ENCODE measurements around the gene CNRIP1.

CNRIP1 gene

GRCh38 chr2:68272246-68272994, 47.3 kb downstream of the CNRIP1 start:
- Mint-ChIP-seq H3K36me3 (no peaks in the 10 kb centered on the region), H3K4me3 (no peak overlapping the region), H3K27ac (no peak overlapping the region), H3K4me1 (no peaks in the 10 kb centered on the region), H3K27me3 (peaks cover 44% of the 10 kb centered on the region), H3K9me3 (no peaks in the 10 kb centered on the region)
- no peak for DNase-seq
- CTCF ChIA-PET, result interaction anchor here (1.3 kb wide), 1 partner anchor 10 kb away, joined by 3 read pairs; no protein-coding TSS in a partner anchor

DNA sequence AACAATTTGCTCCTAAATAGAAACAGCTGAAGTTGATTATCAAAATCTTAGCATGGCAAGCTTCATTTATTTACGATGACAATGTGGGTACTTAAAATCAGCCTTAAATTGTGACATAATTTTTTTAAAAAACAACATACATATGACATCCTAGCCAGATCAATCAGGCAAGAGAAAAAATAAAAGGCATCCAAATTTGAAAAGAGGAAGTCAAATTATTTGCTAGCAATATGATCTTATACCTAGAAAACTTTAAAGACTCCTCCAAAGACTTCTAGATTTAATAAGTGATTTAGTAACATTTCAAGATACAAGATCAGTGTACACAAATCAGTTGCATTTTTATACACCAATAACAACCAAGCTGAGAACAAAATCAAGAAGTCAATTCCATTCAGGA, 53.1 kb downstream of the CNRIP1 start:
- Mint-ChIP-seq H3K4me1 (no peaks in the 10 kb centered on the region), H3K27me3 (peaks cover 17% of the 10 kb centered on the region), H3K36me3 (no peaks in the 10 kb centered on the region), H3K27ac (no peak overlapping the region), H3K9me3 (no peaks in the 10 kb centered on the region), H3K4me3 (no peak overlapping the region)
- DNase-seq, result no peak
- CTCF ChIA-PET, result interaction anchor here (0.7 to 1.3 kb wide), 2 partner anchors 138 to 144 kb away, joined by 3 to 4 read pairs; no protein-coding TSS in a partner anchor

DNA sequence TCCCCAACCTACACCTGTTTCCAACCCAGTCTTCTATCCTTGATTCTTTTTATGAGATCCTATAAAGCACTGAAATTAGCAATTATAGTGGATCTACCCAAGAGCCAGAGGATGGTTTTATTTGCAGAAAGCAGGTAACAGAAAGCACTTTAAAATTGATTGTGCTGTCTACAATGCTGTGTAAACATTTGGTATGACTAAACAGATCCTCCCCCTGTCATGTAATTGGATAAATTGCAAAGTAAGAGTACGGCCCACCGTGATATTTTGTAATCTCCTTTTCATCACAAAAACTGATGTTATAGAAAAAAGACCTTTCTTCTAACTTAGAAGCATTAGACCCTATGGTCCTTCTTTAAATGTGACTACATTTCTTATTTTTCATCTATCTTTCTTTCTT, 56.1 kb downstream of the CNRIP1 start:
- peaks cover 5% of the 10 kb centered on the region for H3K27me3 Mint-ChIP-seq
- no peaks in the 10 kb centered on the region for H3K9me3 Mint-ChIP-seq
- no peak for DNase-seq
- H3K36me3 Mint-ChIP-seq, result no peaks in the 10 kb centered on the region
- H3K4me1 Mint-ChIP-seq, result no peaks in the 10 kb centered on the region
- H3K4me3 Mint-ChIP-seq, result no peak overlapping the region
- no peak overlapping the region for H3K27ac Mint-ChIP-seq
- CTCF ChIA-PET, result no interaction called here

DNA sequence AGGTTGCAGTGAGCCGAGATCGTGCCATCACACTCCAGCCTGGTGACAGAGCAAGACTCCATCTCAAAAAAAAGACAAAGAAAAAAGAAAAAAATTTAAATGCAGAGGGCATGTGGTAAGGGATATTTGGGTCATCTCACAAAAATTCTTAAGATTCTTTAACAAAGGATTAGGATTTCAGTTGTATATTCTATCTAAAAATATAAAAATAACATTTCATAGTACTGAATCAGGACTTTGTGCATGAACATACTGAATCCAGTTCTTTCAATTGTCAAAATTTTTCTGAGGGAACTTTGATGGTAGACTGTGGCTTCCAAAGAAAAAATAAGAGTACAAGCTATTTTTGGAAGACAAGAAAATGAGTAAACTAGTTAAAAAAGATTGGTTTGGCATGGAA, 60.9 kb downstream of the CNRIP1 start:
- Mint-ChIP-seq H3K4me3 (no peak overlapping the region), H3K27ac (no peak overlapping the region)
- CTCF ChIA-PET, result no interaction called here

GRCh38 chr2:68256093-68256450, 63.7 kb downstream of the CNRIP1 start:
- H3K4me1 Mint-ChIP-seq, result peaks cover 31% of the 10 kb centered on the region
- H3K36me3 Mint-ChIP-seq, result peaks cover 9% of the 10 kb centered on the region
- H3K4me3 Mint-ChIP-seq, result no peak overlapping the region
- no peak overlapping the region for H3K27ac Mint-ChIP-seq
- DNase-seq, result no peak
- no peaks in the 10 kb centered on the region for H3K9me3 Mint-ChIP-seq
- H3K27me3 Mint-ChIP-seq, result peaks cover 4% of the 10 kb centered on the region
- CTCF ChIA-PET, result interaction anchor here (1.4 to 2.0 kb wide), 2 partner anchors 36 to 70 kb away, joined by 3 to 4 read pairs; no protein-coding TSS in a partner anchor

More for the DNA sequence above, 60.9 kb downstream of the CNRIP1 start:
- Mint-ChIP-seq H3K9me3 (no peaks in the 10 kb centered on the region), H3K4me1 (peaks cover 26% of the 10 kb centered on the region), H3K27me3 (no peaks in the 10 kb centered on the region), H3K36me3 (peaks cover 5% of the 10 kb centered on the region)
- no peak for DNase-seq

DNA sequence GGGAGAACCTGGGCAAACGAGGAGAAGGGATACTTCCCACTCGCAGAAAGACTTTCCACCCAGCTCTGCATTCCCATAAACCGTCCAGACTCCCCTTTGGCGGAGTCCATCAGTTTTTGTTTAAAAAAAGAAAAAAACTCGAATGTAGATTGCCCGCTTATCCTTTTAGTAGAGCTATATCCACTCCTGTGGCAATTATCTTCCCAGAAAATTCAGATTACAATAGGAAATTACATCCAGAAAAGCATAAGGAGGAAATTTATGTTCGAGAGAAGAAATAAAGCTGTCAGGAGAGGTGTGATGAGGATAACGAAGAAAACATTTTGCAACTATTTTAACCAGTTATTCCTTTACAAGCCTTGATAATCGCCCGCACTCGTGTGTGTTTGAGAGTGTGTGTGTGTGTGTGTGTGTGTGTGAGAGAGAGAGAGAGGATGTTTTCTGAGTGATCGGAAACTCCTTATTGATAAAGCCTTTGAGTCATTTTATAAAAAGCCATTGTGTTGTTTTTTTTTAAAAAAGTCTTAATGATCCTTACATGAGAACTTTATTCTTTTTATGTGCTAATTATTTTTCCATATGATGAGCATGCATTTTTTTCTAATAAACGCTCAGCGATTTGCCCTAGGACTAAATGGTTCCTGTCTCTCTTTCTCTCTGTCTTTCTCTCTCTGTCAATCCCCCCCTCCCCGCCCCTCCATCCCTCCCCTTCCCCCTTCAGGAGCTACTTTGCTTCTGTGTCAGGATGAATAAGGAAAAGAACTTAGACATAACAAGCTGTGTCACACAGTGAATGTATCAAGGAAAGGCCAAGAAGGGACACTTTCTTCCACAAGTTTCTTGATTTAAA, 66.3 kb downstream of the CNRIP1 start:
- DNase-seq, result peak; percentile 32
- Mint-ChIP-seq H3K9me3 (no peaks in the 10 kb centered on the region), H3K27ac (peak overlapping the region; percentile 98), H3K36me3 (peaks cover 20% of the 10 kb centered on the region), H3K27me3 (peaks cover 4% of the 10 kb centered on the region), H3K4me3 (peak overlapping the region; percentile 95), H3K4me1 (peaks cover 43% of the 10 kb centered on the region)
- CTCF ChIA-PET, result interaction anchor here (0.7 to 1.8 kb wide), 3 partner anchors 29 to 130 kb away, joined by 3 to 6 read pairs (median 3); no protein-coding TSS in a partner anchor

DNA sequence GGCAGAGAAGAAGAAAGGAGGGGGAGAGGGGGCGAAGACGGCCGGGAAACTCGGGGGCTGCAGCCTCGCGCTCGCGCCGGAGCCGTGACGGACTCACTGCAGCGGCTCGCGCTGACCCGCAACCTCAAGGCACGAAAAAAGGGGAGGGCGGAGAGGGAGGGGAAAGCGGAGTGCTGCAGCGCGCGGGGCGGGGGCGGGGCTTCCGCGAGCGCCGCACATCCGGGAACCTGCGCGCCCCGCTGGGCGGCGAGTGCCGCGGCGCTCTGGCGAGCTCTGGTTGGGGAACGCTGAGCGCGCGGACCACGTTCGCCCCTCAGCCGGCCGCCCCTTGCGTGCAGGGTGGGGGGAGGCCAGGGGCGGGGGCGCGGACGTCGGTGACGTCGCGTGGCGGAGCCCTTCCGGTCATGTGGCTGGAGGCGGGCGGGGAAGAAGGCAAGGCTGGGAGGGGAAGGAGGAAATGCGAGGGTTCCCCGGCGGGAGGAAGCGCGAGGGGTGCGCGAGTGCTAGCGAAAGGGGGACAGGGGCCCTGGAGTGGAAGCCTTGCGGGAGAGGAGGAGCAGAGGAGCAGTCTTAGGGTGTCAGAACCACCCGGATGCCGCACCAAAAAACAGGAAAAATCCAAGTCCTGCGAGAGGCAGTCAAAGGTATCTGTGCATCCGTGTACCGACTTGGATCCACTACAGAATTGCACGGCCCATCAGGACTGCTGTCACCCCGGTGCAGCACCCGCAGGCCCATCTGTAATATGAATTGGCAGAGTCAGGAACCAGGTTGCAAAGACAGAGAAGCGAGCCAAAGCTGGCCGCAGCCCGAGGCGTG, 67.1 kb downstream of the CNRIP1 start, which contains the start of gene PPP3R1:
Gene PPP3R1 (minus strand): TSS at position 133 of the 819 bp plus-strand sequence. CDS start 405 bp downstream, outside the sequence.
- Mint-ChIP-seq H3K27me3 (peaks cover 4% of the 10 kb centered on the region), H3K36me3 (peaks cover 20% of the 10 kb centered on the region), H3K9me3 (no peaks in the 10 kb centered on the region), H3K4me3 (peak within 1 kb of the TSS; percentile 95), H3K27ac (peak within 1 kb of the TSS; percentile 98), H3K4me1 (peaks cover 43% of the 10 kb centered on the region)
- CTCF ChIA-PET, result interaction anchor here (0.7 to 1.8 kb wide), 3 partner anchors 30 to 130 kb away, joined by 3 to 6 read pairs (median 3); no protein-coding TSS in a partner anchor
- peak; percentile 97 for DNase-seq

GRCh38 chr2:68251855-68252399, 67.8 kb downstream of the CNRIP1 start:
- H3K36me3 Mint-ChIP-seq, result peaks cover 20% of the 10 kb centered on the region
- peak; percentile 59 for DNase-seq
- CTCF ChIA-PET, result interaction anchor here (0.7 to 1.8 kb wide), 3 partner anchors 31 to 129 kb away, joined by 3 to 6 read pairs (median 5); no protein-coding TSS in a partner anchor
- H3K27ac Mint-ChIP-seq, result peak overlapping the region; percentile 96
- no peaks in the 10 kb centered on the region for H3K9me3 Mint-ChIP-seq
- H3K27me3 Mint-ChIP-seq, result peaks cover 4% of the 10 kb centered on the region
- H3K4me3 Mint-ChIP-seq, result peak overlapping the region; percentile 95
- peaks cover 41% of the 10 kb centered on the region for H3K4me1 Mint-ChIP-seq

- Mint-ChIP-seq H3K27ac (peak overlapping the region; percentile 94), H3K36me3 (peaks cover 20% of the 10 kb centered on the region), H3K4me3 (peak overlapping the region; percentile 78), H3K9me3 (no peaks in the 10 kb centered on the region), H3K27me3 (peaks cover 4% of the 10 kb centered on the region), H3K4me1 (peaks cover 39% of the 10 kb centered on the region)
- CTCF ChIA-PET, result interaction anchor here (0.7 to 1.5 kb wide), 2 partner anchors 48 to 55 kb away, joined by 3 to 5 read pairs; no protein-coding TSS in a partner anchor
- peak; percentile 84 for DNase-seq
Measured at GRCh38 chr2:68251187-68251854, 68.4 kb downstream of the CNRIP1 start.

DNA sequence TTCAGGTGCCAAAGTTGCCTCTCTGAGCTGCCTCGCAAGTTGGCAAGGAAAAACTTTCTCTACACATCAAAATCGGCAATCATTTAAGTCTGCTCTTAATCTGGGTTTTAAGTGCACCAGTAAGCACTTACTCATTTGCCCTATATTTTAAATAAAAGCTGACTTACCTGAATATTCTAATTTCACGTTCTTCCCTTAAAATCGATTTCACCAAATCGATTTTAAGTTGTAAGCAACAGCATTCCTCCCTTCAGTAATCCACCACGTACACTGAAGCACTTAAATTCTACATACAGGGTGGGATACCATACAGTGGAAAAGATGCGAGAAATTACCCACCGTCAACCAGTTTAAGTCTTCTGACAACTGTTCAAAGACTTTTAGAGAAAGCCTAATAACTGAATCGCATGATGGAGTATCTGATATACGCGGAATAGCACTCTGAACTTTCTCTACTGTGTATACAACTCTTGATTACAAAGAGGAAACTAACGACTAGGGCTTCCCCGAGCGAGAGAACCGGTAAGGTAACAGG, 69.0 kb downstream of the CNRIP1 start:
- CTCF ChIA-PET, result interaction anchor here (0.7 to 1.5 kb wide), 4 partner anchors 42 to 128 kb away, joined by 3 to 5 read pairs (median 3); no protein-coding TSS in a partner anchor
- Mint-ChIP-seq H3K27ac (peak overlapping the region; percentile 94), H3K4me1 (peaks cover 34% of the 10 kb centered on the region), H3K27me3 (peaks cover 4% of the 10 kb centered on the region), H3K36me3 (peaks cover 20% of the 10 kb centered on the region), H3K9me3 (no peaks in the 10 kb centered on the region), H3K4me3 (peak overlapping the region; percentile 78)
- DNase-seq, result no peak

DNA sequence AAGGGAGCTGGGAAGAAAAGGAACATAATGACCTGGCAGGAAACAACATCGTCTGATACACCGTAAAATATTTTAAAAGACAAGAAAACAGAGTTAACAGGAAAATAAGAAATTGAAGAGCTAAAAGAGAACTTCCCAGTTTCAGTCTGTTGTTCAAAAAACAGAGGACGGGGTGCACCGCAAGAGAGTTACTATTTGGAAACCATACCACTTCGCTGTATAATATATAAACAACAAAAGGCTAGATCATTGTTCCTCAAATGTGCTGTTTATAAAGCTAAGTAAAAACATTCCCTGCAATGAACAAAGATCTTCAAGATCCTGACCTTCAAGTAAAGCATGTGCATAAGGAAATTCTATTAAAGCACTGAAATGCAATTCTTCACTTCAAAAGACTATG, 69.6 kb downstream of the CNRIP1 start:
- Mint-ChIP-seq H3K36me3 (peaks cover 20% of the 10 kb centered on the region), H3K27ac (peak overlapping the region; percentile 94), H3K27me3 (peaks cover 4% of the 10 kb centered on the region), H3K9me3 (no peaks in the 10 kb centered on the region), H3K4me1 (peaks cover 29% of the 10 kb centered on the region), H3K4me3 (peak overlapping the region; percentile 78)
- DNase-seq, result no peak
- CTCF ChIA-PET, result interaction anchor here (0.7 to 1.5 kb wide), 4 partner anchors 43 to 127 kb away, joined by 3 to 5 read pairs (median 3); no protein-coding TSS in a partner anchor

DNA sequence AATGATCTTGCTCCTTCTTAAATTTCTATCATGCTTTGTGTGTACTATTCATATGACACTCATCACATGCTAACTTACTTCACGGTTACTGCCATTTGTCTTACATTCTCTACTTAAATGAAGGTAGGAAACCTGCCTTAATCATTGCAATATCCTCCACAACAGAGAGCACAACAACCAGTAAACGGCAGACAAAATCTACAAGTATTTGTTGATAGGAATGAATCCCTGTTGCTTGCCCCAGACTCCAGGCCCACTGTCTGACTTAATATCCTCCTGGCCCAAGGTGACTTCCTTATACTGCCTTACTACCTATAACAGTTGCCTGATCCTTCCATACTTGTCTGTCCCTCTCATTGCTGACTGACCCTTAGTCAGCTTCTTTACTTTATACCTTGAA, 70.9 kb downstream of the CNRIP1 start:
- Mint-ChIP-seq H3K9me3 (no peaks in the 10 kb centered on the region), H3K27me3 (peaks cover 4% of the 10 kb centered on the region), H3K27ac (no peak overlapping the region), H3K36me3 (peaks cover 15% of the 10 kb centered on the region), H3K4me1 (peaks cover 17% of the 10 kb centered on the region), H3K4me3 (peak overlapping the region; percentile 6)
- DNase-seq, result no peak
- CTCF ChIA-PET, result no interaction called here

All from activated naive CD4-positive, alpha-beta T cell treated with anti-CD3 and anti-CD28 coated beads, Interleukin-2, amount 10 ng/mL, durations not matched to agents 7 days and 5 days (primary cell).